ENCODE results near the gene RGS14. TPM values are rescaled to one million over a fixed set of nuclear protein-coding genes. Genes with fewer than 3 reads are reported as not detected.
"Not testable (repeated sequence)": the region's sequence is repeated elsewhere in the genome, so short reads cannot be mapped to it uniquely, and the experiment has no call there.

Gene RGS14
- total RNA-seq, 4 donors from 2014 or later = 28.6 to 38.3 (median 37.2) TPM

DNA sequence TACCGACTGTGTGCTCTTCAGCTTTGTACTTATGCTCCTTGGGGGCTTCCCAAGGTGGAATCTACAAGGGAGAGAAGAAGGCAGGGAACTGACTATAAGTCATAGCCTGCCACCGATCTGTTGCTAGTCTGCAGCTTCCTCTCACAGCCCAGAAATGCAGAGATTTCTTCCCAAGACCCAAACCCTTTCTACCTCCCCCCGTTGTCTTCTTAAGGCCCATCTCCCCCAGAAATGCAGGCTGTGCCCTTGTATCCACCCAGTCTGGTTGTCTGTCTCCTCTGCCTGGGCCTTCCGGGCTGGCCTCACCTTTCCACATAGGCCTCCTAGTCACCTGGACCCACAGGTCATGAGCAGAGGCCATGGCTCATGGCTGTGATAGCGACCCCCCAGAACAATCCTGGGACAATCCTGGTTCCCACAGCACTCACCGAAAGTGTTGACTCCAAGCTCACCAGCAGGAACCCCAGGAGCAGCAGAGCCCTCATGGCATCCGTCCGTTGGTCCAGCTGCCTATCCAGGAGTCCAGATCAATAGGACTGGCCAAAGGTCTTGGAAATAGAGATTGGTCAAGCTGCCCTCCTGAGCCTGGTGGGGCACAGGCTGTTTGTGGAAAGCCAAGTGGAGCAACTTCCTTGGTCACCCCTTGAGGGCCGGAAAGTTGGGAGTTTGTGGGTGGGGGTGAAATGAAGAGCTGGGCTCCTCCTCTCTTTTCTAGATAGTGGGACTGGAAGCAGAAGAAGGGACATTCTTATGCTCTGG is 51.5 kb downstream of the RGS14 start, which contains the start of gene F12:
Gene F12 (minus strand): TSS at position 522 of the 759 bp plus-strand sequence. CDS start 37 bp downstream, at position 485.
- DNase-seq (ENCODE audit: low spot score in 2 of 2) = no peak
- WGBS, 2 donors = 87 to 89% methylated on average over 9 of the region's 9 CpGs
- H3K4me3 ChIP-seq (ENCODE audit: low read depth, poor library complexity, severe bottlenecking) = no peak within 1 kb of the TSS
- intact Hi-C loops (cut with DNase I; ENCODE audit: low total_unique reads) = no loop called here
- no peak for TF ChIP-seq POLR2A (IDR thresholded peaks at IDR 0.05)
- TF ChIP-seq, protein P1, sequence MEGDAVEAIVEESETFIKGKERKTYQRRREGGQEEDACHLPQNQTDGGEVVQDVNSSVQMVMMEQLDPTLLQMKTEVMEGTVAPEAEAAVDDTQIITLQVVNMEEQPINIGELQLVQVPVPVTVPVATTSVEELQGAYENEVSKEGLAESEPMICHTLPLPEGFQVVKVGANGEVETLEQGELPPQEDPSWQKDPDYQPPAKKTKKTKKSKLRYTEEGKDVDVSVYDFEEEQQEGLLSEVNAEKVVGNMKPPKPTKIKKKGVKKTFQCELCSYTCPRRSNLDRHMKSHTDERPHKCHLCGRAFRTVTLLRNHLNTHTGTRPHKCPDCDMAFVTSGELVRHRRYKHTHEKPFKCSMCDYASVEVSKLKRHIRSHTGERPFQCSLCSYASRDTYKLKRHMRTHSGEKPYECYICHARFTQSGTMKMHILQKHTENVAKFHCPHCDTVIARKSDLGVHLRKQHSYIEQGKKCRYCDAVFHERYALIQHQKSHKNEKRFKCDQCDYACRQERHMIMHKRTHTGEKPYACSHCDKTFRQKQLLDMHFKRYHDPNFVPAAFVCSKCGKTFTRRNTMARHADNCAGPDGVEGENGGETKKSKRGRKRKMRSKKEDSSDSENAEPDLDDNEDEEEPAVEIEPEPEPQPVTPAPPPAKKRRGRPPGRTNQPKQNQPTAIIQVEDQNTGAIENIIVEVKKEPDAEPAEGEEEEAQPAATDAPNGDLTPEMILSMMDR (IDR thresholded peaks at IDR 0.05) = no peak

GRCh38 chr5:177410575-177410974 is 52.9 kb downstream of the RGS14 start:
- no peak overlapping the region for H3K4me3 ChIP-seq (ENCODE audit: low read depth, poor library complexity, severe bottlenecking)
- TF ChIP-seq, protein P1 (IDR thresholded peaks at IDR 0.05) = no peak
- no peak for TF ChIP-seq POLR2A (IDR thresholded peaks at IDR 0.05)
- WGBS, 2 donors = 74 to 90% methylated on average over 3 of the region's 3 CpGs
- intact Hi-C loops (cut with DNase I; ENCODE audit: low total_unique reads) = no loop called here
- DNase-seq (ENCODE audit: low spot score in 2 of 2) = no peak

DNA sequence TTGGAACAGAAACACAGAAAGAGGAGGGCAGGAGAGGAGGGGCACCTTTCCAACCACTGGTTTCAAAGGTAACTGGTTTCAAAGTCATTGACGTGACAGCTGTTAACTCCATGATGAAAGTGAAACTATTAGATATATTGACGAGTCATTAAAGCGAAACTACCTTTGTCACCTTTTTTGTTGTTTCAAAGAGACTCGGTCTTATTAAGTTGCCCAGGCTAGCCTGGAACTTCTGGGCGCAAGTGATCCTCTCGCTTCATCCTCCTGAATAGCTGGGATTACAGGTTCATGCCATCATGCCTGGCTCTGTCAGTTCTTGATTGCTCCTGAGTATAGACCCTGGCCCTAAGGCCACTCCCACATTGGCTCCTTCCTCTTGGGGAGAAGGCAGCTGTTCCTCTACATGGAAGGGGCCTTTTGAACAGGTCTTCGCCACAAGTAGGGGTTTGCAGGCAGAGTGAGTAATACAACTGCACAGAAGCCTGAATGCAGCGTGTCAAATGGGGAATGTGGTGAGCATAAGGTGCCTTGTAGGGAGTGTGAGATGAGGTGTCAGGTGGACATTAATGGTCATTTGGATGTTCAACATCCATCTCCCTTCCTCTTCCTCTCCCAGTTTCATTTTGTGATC is 55.0 kb downstream of the RGS14 start:
- no peak for DNase-seq (ENCODE audit: low spot score in 2 of 2)
- TF ChIP-seq, protein P1 (IDR thresholded peaks at IDR 0.05) = no peak
- TF ChIP-seq POLR2A (IDR thresholded peaks at IDR 0.05) = no peak
- WGBS, 2 donors = 67 to 79% methylated on average over 8 of the region's 8 CpGs
- intact Hi-C loops (cut with DNase I; ENCODE audit: low total_unique reads) = no loop called here
- no peak overlapping the region for H3K4me3 ChIP-seq (ENCODE audit: low read depth, poor library complexity, severe bottlenecking)

GRCh38 chr5:177414481-177414880 is 56.8 kb downstream of the RGS14 start:
- intact Hi-C loops (cut with DNase I; ENCODE audit: low total_unique reads) = no loop called here
- WGBS, 2 donors = 85 to 91% methylated on average over 3 of the region's 3 CpGs
- TF ChIP-seq POLR2A (IDR thresholded peaks at IDR 0.05) = no peak
- TF ChIP-seq, protein P1 (IDR thresholded peaks at IDR 0.05) = no peak
- no peak for DNase-seq (ENCODE audit: low spot score in 2 of 2)
- no peak overlapping the region for H3K4me3 ChIP-seq (ENCODE audit: low read depth, poor library complexity, severe bottlenecking)

- intact Hi-C loops (cut with DNase I; ENCODE audit: low total_unique reads); DNase-seq (ENCODE audit: low spot score in 2 of 2); H3K4me3 ChIP-seq (ENCODE audit: low read depth, poor library complexity, severe bottlenecking): not testable (repeated sequence)
- WGBS, 2 donors = 78 to 90% methylated on average over 6 of the region's 6 CpGs
These were observed 59.4 kb downstream of the RGS14 start for GRCh38 chr5:177417081-177417480.

DNA sequence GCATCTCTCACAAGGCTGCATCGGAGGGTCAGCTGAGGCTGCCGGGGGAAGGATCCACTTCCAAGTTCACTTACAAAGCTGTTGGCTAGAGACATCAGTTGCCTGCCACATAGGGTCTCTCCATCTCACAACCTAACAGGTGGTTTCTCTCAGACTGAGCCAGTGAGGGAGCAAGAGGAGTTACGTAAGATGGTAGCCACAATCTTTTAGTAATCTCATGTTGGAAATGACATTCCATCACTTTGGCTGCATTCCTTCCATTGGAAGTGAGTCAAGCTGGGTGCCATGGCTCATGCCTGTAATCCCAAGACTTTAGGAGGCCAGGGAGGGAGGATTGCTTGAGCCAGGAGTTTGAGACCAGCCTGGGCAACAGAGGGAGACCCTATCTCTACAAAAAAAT is 61.3 kb downstream of the RGS14 start:
- no peak for DNase-seq (ENCODE audit: low spot score in 2 of 2)
- intact Hi-C loops (cut with DNase I; ENCODE audit: low total_unique reads) = no loop called here
- no peak overlapping the region for H3K4me3 ChIP-seq (ENCODE audit: low read depth, poor library complexity, severe bottlenecking)
- TF ChIP-seq, protein P1 (IDR thresholded peaks at IDR 0.05) = no peak
- no peak for TF ChIP-seq POLR2A (IDR thresholded peaks at IDR 0.05)
- WGBS, 2 donors = 90% methylated on average over 3 of the region's 3 CpGs

DNA sequence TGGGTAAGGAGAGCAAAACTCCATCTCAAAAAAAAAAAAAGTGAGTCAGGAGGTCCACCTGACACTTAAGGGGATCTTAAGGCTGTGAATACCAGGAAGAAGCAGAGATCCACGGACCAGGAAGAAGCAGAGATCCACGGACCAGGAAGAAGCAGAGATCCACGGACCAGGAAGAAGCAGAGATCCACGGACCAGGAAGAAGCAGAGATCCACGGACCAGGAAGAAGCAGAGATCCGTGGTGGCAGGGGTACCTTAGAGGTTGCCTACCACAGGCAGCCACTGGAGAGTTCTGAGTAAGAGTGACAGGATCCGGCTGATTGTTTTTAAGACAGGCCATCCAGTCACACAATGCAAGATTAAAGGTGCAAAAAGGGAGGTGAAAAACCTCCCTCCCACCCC is 62.7 kb downstream of the RGS14 start:
- H3K4me3 ChIP-seq (ENCODE audit: low read depth, poor library complexity, severe bottlenecking); intact Hi-C loops (cut with DNase I; ENCODE audit: low total_unique reads); DNase-seq (ENCODE audit: low spot score in 2 of 2): not testable (repeated sequence)
- 65 to 73% methylated on average over 7 of the region's 7 CpGs for WGBS, 2 donors

Measured in lower leg skin (tissue), 4 donors.